Heart left ventricle (tissue), 13 donors: Measurements from ENCODE around the gene MTNR1A.

Source experiments
- CTCF ChIP-seq, 12 donors: fragments of 200-600 bp; sonication (generic) in 4 of 12; IDR thresholded peaks; one replicate each; pipeline versions ENCODE4 v1.5.0 to v1.8.0; 2018 to 2022; ENCODE audit warnings: antibody characterized with exemption in 12 of 12, mild to moderate bottlenecking in 5 of 12
- POLR2A ChIP-seq, 2 donors: fragments of 450-650 bp; IDR thresholded peaks; one replicate each; pipeline ENCODE4 v1.6.1; 2017; ENCODE audit warnings: antibody characterized with exemption in 2 of 2, mild to moderate bottlenecking in 2 of 2, moderate library complexity in 2 of 2
- donor health status: ischemic (EF 13 %, LVEDD 7.1; RV severe dilation, severe dysfunction).
- donor health status: DM: no; HTN: yes; CAD: no.
- donor health status: DM: no; HTN: no; CAD: no.
- donor health status: ischemic (EF 25% LVEDD 6.9; RV normal size, moderate dysfunction).
- donor health status: ischemic (EF 25% LVEDD 5.7; RV mildly dilated, moderate dysfunction).
- donor health status: ischemic (EF 35%, LVEDD 5.7; RV mildly dilated, moderate dysfunction).
- donor health status: nonischemic (EF 11% LVEDD 7.7; RV severe dilation, severe dysfunction).
- donor health status: DM: yes; HTN: yes; CAD: no.
- donor health status: PGD.
- donor health status: ischemic (EF 29% LVEDD 5.4; RV normal size, mild dysfunction).
- donor health status: nonischemic (EF 23%, LVEDD 6.1; RV moderate dilation, normal function).

GRCh38 chr4:186545436-186545835 lies 9.9 kb downstream of the MTNR1A start:
- no peak for TF ChIP-seq CTCF (IDR thresholded peaks at IDR 0.05)
- TF ChIP-seq POLR2A (IDR thresholded peaks at IDR 0.05) = no peak
